Esophagus muscularis mucosa (tissue), 4 donors: Measurements from ENCODE around the gene ADAMTS1. TPM values are rescaled to one million over a fixed set of nuclear protein-coding genes. Genes with fewer than 3 reads are reported as not detected.

Experiments
- DNase-seq: peaks from one replicate; pipeline ENCODE4 v3.0.0-alpha.2; 2017; ENCODE audit errors: extremely low spot score
- H3K27ac ChIP-seq, 4 donors: fragments of 200-600 bp; sonication (generic); replicated peaks in 1 of 4; 1 replicate in 3 of 4; 2 replicates in 1 of 4; pipeline ENCODE4 v1.5.1; 2016 to 2019; ENCODE audit warnings: mild to moderate bottlenecking in 1 of 4
- H3K27me3 ChIP-seq, 4 donors: fragments of 200-600 bp; sonication (generic); one replicate each; pipeline versions ENCODE4 v1.5.1 to v1.6.0; 2016 to 2019
- H3K36me3 ChIP-seq, 4 donors: fragments of 200-600 bp; sonication (generic); one replicate each; pipeline ENCODE4 v1.5.1; 2016 to 2019
- H3K4me1 ChIP-seq, 4 donors: fragments of 200-600 bp; sonication (generic); one replicate each; pipeline ENCODE4 v1.5.1; 2016 to 2019
- H3K4me3 ChIP-seq, 4 donors: fragments of 200-600 bp; sonication (generic); 1 replicate in 2 of 4; 2 replicates in 2 of 4; pipeline ENCODE4 v1.5.1; 2016 to 2019; ENCODE audit warnings: mild to moderate bottlenecking in 4 of 4, moderate library complexity in 1 of 4
- H3K9me3 ChIP-seq, 4 donors: fragments of 200-600 bp; sonication (generic); 1 replicate in 3 of 4; 2 replicates in 1 of 4; pipeline ENCODE4 v1.5.1; 2016 to 2019
- EP300 ChIP-seq: sonication (generic); formaldehyde crosslinking; IDR thresholded peaks from one replicate; pipeline ENCODE4 v1.6.1; 2017; ENCODE audit warnings: antibody characterized with exemption
- POLR2A ChIP-seq: fragments of 450-650 bp; IDR thresholded peaks from one replicate; pipeline ENCODE4 v1.6.1; 2017; ENCODE audit warnings: antibody characterized with exemption, moderate library complexity, mild to moderate bottlenecking, low read depth
- POLR2AphosphoS5 ChIP-seq, 2 donors: sonication (generic); formaldehyde crosslinking; IDR thresholded peaks; one replicate each; pipeline ENCODE4 v1.6.1; 2017; ENCODE audit warnings: antibody characterized with exemption in 2 of 2
- WGBS: methylation state at CpG from one replicate; pipeline ENCODE4 v1.1.5; 2018; 5-methylcytosine and 5-hydroxymethylcytosine counted together
- intact Hi-C: fragments of 100-400 bp; cut with DNase I; formaldehyde crosslinking; loops from one replicate; pipeline ENCODE4 v1.15.1; 2023
- total RNA-seq, 4 donors: library from RNA; depleted of rRNA; stranded (reverse); fragments of >200 nt; gene quantifications; one replicate each; pipeline versions ENCODE4 v1.1.0 to v1.2.1, GENCODE V29; 2016
- TF ChIP-seq, protein P1 (sequence below), 3 experiments: fragments of 200-600 bp in 2 of 3; fragments of 450-650 bp in 1 of 3; sonication (generic) in 2 of 3; IDR thresholded peaks; one replicate each; pipeline ENCODE4 v1.5.1; 2017 to 2019; ENCODE audit warnings: antibody characterized with exemption in 3 of 3, mild to moderate bottlenecking in 2 of 3, moderate library complexity in 1 of 3

ADAMTS1 gene
- total RNA-seq, 4 donors from 2014 or later = 60.6 to 164 (median 123) TPM

GRCh38 chr21:26804895-26805609, 40.2 kb downstream of the ADAMTS1 start:
- intact Hi-C loops = no loop called here
- H3K4me3 ChIP-seq = no peak overlapping the region
- H3K9me3 ChIP-seq = no peaks in the 10 kb centered on the region
- peak overlapping the region in 2 of 4 donors; percentile 3 to 36 for H3K27ac ChIP-seq
- peaks cover 7 to 29% (median 14%) of the 10 kb centered on the region in 4 donors for H3K4me1 ChIP-seq
- no peak for DNase-seq
- H3K36me3 ChIP-seq = no peaks in the 10 kb centered on the region
- TF ChIP-seq POLR2A = no peak
- TF ChIP-seq, protein P1, sequence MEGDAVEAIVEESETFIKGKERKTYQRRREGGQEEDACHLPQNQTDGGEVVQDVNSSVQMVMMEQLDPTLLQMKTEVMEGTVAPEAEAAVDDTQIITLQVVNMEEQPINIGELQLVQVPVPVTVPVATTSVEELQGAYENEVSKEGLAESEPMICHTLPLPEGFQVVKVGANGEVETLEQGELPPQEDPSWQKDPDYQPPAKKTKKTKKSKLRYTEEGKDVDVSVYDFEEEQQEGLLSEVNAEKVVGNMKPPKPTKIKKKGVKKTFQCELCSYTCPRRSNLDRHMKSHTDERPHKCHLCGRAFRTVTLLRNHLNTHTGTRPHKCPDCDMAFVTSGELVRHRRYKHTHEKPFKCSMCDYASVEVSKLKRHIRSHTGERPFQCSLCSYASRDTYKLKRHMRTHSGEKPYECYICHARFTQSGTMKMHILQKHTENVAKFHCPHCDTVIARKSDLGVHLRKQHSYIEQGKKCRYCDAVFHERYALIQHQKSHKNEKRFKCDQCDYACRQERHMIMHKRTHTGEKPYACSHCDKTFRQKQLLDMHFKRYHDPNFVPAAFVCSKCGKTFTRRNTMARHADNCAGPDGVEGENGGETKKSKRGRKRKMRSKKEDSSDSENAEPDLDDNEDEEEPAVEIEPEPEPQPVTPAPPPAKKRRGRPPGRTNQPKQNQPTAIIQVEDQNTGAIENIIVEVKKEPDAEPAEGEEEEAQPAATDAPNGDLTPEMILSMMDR (IDR thresholded peaks at IDR 0.05) = no peak
- no peak for TF ChIP-seq EP300
- no peak for TF ChIP-seq POLR2AphosphoS5 (IDR thresholded peaks at IDR 0.05)
- no peaks in the 10 kb centered on the region for H3K27me3 ChIP-seq
- 54% methylated on average over 5 of the region's 5 CpGs for WGBS

GRCh38 chr21:26801498-26801897, 43.7 kb downstream of the ADAMTS1 start:
- intact Hi-C loops = no loop called here
- Histone ChIP-seq H3K27me3 (no peaks in the 10 kb centered on the region), H3K36me3 (no peaks in the 10 kb centered on the region), H3K9me3 (no peaks in the 10 kb centered on the region), H3K4me3 (peak overlapping the region in 3 of 4 donors; percentile 7 to 21 (median 17)), H3K27ac (peak overlapping the region; percentile 58 to 77 (median 68)), H3K4me1 (peaks cover 7 to 31% (median 17%) of the 10 kb centered on the region in 4 donors)
- 46% methylated on average over 1 of the region's 1 CpG for WGBS
- no peak for DNase-seq
- no peak for TF ChIP-seq POLR2A
- no peak for TF ChIP-seq EP300
- TF ChIP-seq, protein P1 (IDR thresholded peaks at IDR 0.05) = no peak
- peak in 1 of 2 donors; percentile 56 for TF ChIP-seq POLR2AphosphoS5 (IDR thresholded peaks at IDR 0.05)

DNA sequence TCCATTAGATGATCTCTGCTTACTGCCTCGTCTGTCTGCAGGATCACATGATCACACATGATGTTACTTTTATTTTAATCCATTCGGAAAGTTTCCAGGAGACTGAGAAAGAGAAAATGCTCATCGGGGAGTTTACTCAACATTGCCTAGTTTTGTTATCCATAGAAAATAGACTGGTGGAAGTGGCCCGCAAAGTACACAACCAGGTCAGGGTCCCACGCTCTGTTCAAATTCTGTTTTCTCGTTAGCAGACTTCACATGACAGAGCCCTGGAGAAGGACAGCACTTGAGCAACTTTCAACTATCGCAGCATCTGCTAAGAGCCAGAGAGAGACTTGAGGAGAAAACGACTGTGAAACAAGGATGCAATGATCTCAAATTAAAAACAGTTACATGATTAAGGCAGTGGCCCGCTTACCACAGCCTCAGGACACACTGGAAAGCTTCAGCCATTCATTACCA, 44.2 kb downstream of the ADAMTS1 start:
- Histone ChIP-seq H3K27me3 (no peaks in the 10 kb centered on the region), H3K4me1 (peaks cover 12 to 36% (median 21%) of the 10 kb centered on the region in 4 donors), H3K9me3 (no peaks in the 10 kb centered on the region), H3K36me3 (no peaks in the 10 kb centered on the region), H3K4me3 (peak overlapping the region in 3 of 4 donors; percentile 7 to 21 (median 17)), H3K27ac (peak overlapping the region; percentile 58 to 77 (median 68))
- TF ChIP-seq POLR2AphosphoS5 (IDR thresholded peaks at IDR 0.05) (peak in 1 of 2 donors; percentile 34), EP300 (no peak)
- 45% methylated on average over 9 of the region's 9 CpGs for WGBS
- intact Hi-C loops = no loop called here
- no peak for DNase-seq

DNA sequence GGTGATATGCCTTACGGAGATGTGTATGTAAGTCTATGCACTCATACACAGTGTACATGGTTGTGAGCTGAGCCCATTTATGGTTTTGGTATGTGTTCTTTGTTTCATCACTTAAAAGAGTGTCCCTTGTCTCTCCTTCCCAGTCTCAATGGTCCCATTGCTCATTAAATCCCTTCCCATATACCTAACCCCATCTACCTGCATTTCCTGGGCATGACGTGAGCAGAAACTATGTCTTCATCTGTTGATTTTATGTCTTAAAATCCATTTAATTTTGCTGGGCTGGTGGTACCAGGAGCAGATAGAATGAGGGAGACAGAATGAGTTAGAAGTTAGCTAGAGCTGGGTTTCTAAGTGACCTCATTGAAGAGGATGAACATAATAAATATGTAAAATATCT, 44.8 kb downstream of the ADAMTS1 start:
- Histone ChIP-seq H3K27ac (peak overlapping the region; percentile 58 to 77 (median 68)), H3K9me3 (no peaks in the 10 kb centered on the region), H3K4me3 (no peak overlapping the region), H3K4me1 (peaks cover 15 to 40% (median 24%) of the 10 kb centered on the region in 4 donors), H3K27me3 (no peaks in the 10 kb centered on the region), H3K36me3 (no peaks in the 10 kb centered on the region)
- no peak for DNase-seq
- 93% methylated on average over 2 of the region's 2 CpGs for WGBS
- TF ChIP-seq EP300 (no peak), POLR2A (no peak), POLR2AphosphoS5 (IDR thresholded peaks at IDR 0.05) (no peak)
- TF ChIP-seq, protein P1 (IDR thresholded peaks at IDR 0.05) = no peak
- intact Hi-C loops = no loop called here

- intact Hi-C loops = no loop called here
Observed at GRCh38 chr21:26800001-26800400, 45.2 kb downstream of the ADAMTS1 start.

More at GRCh38 chr21:26800001-26800400, 45.2 kb downstream of the ADAMTS1 start:
- Histone ChIP-seq H3K27ac (peak overlapping the region in 3 of 4 donors; percentile 64 to 77 (median 72)), H3K36me3 (no peaks in the 10 kb centered on the region), H3K4me1 (peaks cover 15 to 37% (median 26%) of the 10 kb centered on the region in 4 donors), H3K9me3 (no peaks in the 10 kb centered on the region), H3K4me3 (no peak overlapping the region), H3K27me3 (no peaks in the 10 kb centered on the region)
- 64% methylated on average over 3 of the region's 3 CpGs for WGBS
- DNase-seq = no peak
- no peak for TF ChIP-seq POLR2AphosphoS5 (IDR thresholded peaks at IDR 0.05)
- TF ChIP-seq POLR2A = no peak
- no peak for TF ChIP-seq EP300
- TF ChIP-seq, protein P1 (IDR thresholded peaks at IDR 0.05) = no peak
